Measurements from ENCODE around the gene HMG20B.

DNA sequence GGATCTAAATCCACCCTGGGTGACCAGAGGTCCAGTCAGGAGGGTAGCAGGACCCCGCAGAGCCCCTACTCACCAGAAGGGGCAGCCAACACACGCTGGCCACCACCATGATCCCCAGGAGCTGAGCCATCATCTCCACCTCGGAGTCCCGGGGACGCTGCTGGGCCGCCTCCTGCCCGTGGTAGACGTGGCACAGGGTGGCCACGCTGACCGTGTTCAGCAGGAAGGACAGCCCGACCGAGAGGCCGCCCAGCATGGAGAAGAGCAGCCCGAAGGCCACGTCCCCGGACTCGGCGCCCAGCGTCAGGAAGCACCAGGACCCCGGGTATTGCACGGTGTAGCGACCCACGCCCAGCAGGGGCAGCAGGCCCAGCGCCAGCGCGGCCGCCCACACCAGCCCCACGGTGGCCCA, 27.0 kb downstream of the HMG20B start:
- no peak for TF ChIP-seq RNF2 (IDR thresholded peaks at IDR 0.05; ENCODE audit: borderline replicate concordance, low read depth, low read length, missing control alignments, poor library complexity, severe bottlenecking)
- no peak for TF ChIP-seq JUND (IDR thresholded peaks at IDR 0.05; ENCODE audit: low read length)
- TF ChIP-seq POLR2A (IDR thresholded peaks at IDR 0.05; ENCODE audit: control extremely low read depth in 1 of 2, low read depth in 2 of 2, low read length in 2 of 2), result no peak
- TF ChIP-seq BCL11A (IDR thresholded peaks at IDR 0.05; ENCODE audit: low read depth in 2 of 2, low read length in 2 of 2), result no peak
- peak; percentile 55 to 78 (median 69) for TF ChIP-seq CTCF (IDR thresholded peaks at IDR 0.05; ENCODE audit: control extremely low read depth in 1 of 3, insufficient read depth in 1 of 3, low read depth in 1 of 3, low read length in 3 of 3)
- no peak for TF ChIP-seq NRF1 (IDR thresholded peaks at IDR 0.05; ENCODE audit: low read depth, low read length)
- TF ChIP-seq, protein P1, sequence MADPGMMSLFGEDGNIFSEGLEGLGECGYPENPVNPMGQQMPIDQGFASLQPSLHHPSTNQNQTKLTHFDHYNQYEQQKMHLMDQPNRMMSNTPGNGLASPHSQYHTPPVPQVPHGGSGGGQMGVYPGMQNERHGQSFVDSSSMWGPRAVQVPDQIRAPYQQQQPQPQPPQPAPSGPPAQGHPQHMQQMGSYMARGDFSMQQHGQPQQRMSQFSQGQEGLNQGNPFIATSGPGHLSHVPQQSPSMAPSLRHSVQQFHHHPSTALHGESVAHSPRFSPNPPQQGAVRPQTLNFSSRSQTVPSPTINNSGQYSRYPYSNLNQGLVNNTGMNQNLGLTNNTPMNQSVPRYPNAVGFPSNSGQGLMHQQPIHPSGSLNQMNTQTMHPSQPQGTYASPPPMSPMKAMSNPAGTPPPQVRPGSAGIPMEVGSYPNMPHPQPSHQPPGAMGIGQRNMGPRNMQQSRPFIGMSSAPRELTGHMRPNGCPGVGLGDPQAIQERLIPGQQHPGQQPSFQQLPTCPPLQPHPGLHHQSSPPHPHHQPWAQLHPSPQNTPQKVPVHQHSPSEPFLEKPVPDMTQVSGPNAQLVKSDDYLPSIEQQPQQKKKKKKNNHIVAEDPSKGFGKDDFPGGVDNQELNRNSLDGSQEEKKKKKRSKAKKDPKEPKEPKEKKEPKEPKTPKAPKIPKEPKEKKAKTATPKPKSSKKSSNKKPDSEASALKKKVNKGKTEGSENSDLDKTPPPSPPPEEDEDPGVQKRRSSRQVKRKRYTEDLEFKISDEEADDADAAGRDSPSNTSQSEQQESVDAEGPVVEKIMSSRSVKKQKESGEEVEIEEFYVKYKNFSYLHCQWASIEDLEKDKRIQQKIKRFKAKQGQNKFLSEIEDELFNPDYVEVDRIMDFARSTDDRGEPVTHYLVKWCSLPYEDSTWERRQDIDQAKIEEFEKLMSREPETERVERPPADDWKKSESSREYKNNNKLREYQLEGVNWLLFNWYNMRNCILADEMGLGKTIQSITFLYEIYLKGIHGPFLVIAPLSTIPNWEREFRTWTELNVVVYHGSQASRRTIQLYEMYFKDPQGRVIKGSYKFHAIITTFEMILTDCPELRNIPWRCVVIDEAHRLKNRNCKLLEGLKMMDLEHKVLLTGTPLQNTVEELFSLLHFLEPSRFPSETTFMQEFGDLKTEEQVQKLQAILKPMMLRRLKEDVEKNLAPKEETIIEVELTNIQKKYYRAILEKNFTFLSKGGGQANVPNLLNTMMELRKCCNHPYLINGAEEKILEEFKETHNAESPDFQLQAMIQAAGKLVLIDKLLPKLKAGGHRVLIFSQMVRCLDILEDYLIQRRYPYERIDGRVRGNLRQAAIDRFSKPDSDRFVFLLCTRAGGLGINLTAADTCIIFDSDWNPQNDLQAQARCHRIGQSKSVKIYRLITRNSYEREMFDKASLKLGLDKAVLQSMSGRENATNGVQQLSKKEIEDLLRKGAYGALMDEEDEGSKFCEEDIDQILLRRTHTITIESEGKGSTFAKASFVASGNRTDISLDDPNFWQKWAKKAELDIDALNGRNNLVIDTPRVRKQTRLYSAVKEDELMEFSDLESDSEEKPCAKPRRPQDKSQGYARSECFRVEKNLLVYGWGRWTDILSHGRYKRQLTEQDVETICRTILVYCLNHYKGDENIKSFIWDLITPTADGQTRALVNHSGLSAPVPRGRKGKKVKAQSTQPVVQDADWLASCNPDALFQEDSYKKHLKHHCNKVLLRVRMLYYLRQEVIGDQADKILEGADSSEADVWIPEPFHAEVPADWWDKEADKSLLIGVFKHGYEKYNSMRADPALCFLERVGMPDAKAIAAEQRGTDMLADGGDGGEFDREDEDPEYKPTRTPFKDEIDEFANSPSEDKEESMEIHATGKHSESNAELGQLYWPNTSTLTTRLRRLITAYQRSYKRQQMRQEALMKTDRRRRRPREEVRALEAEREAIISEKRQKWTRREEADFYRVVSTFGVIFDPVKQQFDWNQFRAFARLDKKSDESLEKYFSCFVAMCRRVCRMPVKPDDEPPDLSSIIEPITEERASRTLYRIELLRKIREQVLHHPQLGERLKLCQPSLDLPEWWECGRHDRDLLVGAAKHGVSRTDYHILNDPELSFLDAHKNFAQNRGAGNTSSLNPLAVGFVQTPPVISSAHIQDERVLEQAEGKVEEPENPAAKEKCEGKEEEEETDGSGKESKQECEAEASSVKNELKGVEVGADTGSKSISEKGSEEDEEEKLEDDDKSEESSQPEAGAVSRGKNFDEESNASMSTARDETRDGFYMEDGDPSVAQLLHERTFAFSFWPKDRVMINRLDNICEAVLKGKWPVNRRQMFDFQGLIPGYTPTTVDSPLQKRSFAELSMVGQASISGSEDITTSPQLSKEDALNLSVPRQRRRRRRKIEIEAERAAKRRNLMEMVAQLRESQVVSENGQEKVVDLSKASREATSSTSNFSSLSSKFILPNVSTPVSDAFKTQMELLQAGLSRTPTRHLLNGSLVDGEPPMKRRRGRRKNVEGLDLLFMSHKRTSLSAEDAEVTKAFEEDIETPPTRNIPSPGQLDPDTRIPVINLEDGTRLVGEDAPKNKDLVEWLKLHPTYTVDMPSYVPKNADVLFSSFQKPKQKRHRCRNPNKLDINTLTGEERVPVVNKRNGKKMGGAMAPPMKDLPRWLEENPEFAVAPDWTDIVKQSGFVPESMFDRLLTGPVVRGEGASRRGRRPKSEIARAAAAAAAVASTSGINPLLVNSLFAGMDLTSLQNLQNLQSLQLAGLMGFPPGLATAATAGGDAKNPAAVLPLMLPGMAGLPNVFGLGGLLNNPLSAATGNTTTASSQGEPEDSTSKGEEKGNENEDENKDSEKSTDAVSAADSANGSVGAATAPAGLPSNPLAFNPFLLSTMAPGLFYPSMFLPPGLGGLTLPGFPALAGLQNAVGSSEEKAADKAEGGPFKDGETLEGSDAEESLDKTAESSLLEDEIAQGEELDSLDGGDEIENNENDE (IDR thresholded peaks at IDR 0.05; ENCODE audit: insufficient replicate concordance, low read length), result no peak
- TF ChIP-seq POLR2AphosphoS5 (IDR thresholded peaks at IDR 0.05; ENCODE audit: low read depth, low read length), result no peak
- TF ChIP-seq EP300 (IDR thresholded peaks at IDR 0.05; ENCODE audit: borderline replicate concordance in 1 of 2, low read depth in 2 of 2, low read length in 2 of 2), result no peak
- no peak for TF ChIP-seq SP2 (IDR thresholded peaks at IDR 0.05; ENCODE audit: low read length)
- no peak for TF ChIP-seq RFX5 (IDR thresholded peaks at IDR 0.05; ENCODE audit: borderline replicate concordance, low read depth, low read length)
- TF ChIP-seq CHD2 (IDR thresholded peaks at IDR 0.05; ENCODE audit: low read length), result no peak
- TF ChIP-seq SUZ12 (IDR thresholded peaks at IDR 0.05; ENCODE audit: low read length), result no peak
- no peak for TF ChIP-seq EZH2 (IDR thresholded peaks at IDR 0.05; ENCODE audit: low read depth, low read length, severe bottlenecking)
